Mesenchymal stem cell (in vitro differentiated cells and primary cell): ENCODE measurements around the gene APMAP.

Experiments
- DNase-seq: peaks from one replicate; pipeline ENCODE4 v3.0.0-alpha.2; 2013
- H2AFZ ChIP-seq: one replicate; pipeline ENCODE4 v1.6.1; 2013; ENCODE audit warnings: low read depth, mild to moderate bottlenecking, control low read depth, inconsistent platforms, low read length, moderate library complexity
- H2AK5ac ChIP-seq: 2 replicates; pipeline ENCODE4 v1.6.1; 2013; ENCODE audit warnings: low read length, moderate library complexity, mild to moderate bottlenecking, inconsistent platforms; ENCODE audit not compliant: severe bottlenecking
- H2BK120ac ChIP-seq: one replicate; pipeline ENCODE4 v1.6.1; 2013; ENCODE audit warnings: low read depth, mild to moderate bottlenecking, inconsistent platforms, low read length, moderate library complexity
- H2BK12ac ChIP-seq, 2 experiments: one replicate each; pipeline ENCODE4 v1.6.1; 2013; ENCODE audit warnings: inconsistent platforms in 2 of 2, low read length in 2 of 2, mild to moderate bottlenecking in 2 of 2, moderate library complexity in 2 of 2, control low read depth in 1 of 2
- H2BK15ac ChIP-seq: one replicate; pipeline ENCODE4 v1.6.1; 2013; ENCODE audit warnings: mild to moderate bottlenecking, low read depth, inconsistent platforms; ENCODE audit not compliant: poor library complexity, severe bottlenecking
- H2BK5ac ChIP-seq: 2 replicates; pipeline ENCODE4 v1.6.1; 2013; ENCODE audit warnings: low read depth, mild to moderate bottlenecking, low read length, control low read depth, inconsistent platforms; ENCODE audit not compliant: poor library complexity, severe bottlenecking
- H3K14ac ChIP-seq, 2 experiments: one replicate each; pipeline ENCODE4 v1.6.1; 2013; ENCODE audit warnings: inconsistent platforms in 2 of 2, low read length in 2 of 2, control low read depth in 1 of 2, mild to moderate bottlenecking in 1 of 2, moderate library complexity in 1 of 2
- H3K18ac ChIP-seq, 2 experiments: one replicate each; pipeline ENCODE4 v1.6.1; 2013; ENCODE audit warnings: inconsistent platforms in 2 of 2, low read length in 2 of 2, control low read depth in 1 of 2, low read depth in 1 of 2, mild to moderate bottlenecking in 1 of 2
- H3K23ac ChIP-seq, 2 experiments: one replicate each; pipeline ENCODE4 v1.6.1; 2013; ENCODE audit warnings: inconsistent platforms in 2 of 2, low read length in 2 of 2, mild to moderate bottlenecking in 2 of 2, moderate library complexity in 2 of 2, control low read depth in 1 of 2
- H3K27ac ChIP-seq: 2 replicates; pipeline ENCODE4 v1.5.1; 2013; ENCODE audit warnings: mild to moderate bottlenecking, moderate library complexity, low read length, control low read depth, inconsistent platforms; ENCODE audit not compliant: poor library complexity, severe bottlenecking
- H3K27me3 ChIP-seq, 2 experiments: 2 replicates each; pipeline versions ENCODE4 v1.6.1 to v1.7.0; 2013; ENCODE audit warnings: low read length in 2 of 2, mild to moderate bottlenecking in 2 of 2, moderate library complexity in 2 of 2, control low read depth in 1 of 2, inconsistent platforms in 1 of 2; ENCODE audit not compliant: control insufficient read depth in 1 of 2, insufficient read depth in 1 of 2
- H3K36me3 ChIP-seq, 2 experiments: 2 replicates each; pipeline versions ENCODE4 v1.6.1 to v1.7.0; 2013; ENCODE audit warnings: low read length in 2 of 2, control low read depth in 1 of 2, inconsistent platforms in 1 of 2, low read depth in 1 of 2, mild to moderate bottlenecking in 1 of 2; ENCODE audit not compliant: insufficient read depth in 2 of 2, control insufficient read depth in 1 of 2
- H3K4ac ChIP-seq, 2 experiments: one replicate each; pipeline ENCODE4 v1.6.1; 2013; ENCODE audit warnings: inconsistent platforms in 2 of 2, low read length in 2 of 2, mild to moderate bottlenecking in 2 of 2, moderate library complexity in 2 of 2, control low read depth in 1 of 2, low read depth in 1 of 2
- H3K4me1 ChIP-seq: 2 replicates; pipeline ENCODE4 v1.6.1; 2013; ENCODE audit warnings: low read depth, low read length, control low read depth; ENCODE audit not compliant: control insufficient read depth, insufficient read depth
- H3K4me2 ChIP-seq: 2 replicates; pipeline ENCODE4 v1.6.1; 2013; ENCODE audit warnings: low read length, mild to moderate bottlenecking, inconsistent platforms; ENCODE audit not compliant: poor library complexity, severe bottlenecking
- H3K4me3 ChIP-seq, 2 experiments: 2 replicates each; pipeline versions ENCODE4 v1.5.1 to v1.7.0; 2013; ENCODE audit warnings: low read length in 2 of 2, mild to moderate bottlenecking in 2 of 2, control low read depth in 1 of 2, low read depth in 1 of 2; ENCODE audit not compliant: insufficient read depth in 1 of 2
- H3K79me1 ChIP-seq: replicated peaks from 2 replicates; pipeline ENCODE4 v1.6.1; 2013; ENCODE audit warnings: mild to moderate bottlenecking, control low read depth, low read length, inconsistent platforms; ENCODE audit not compliant: poor library complexity, severe bottlenecking
- H3K9ac ChIP-seq: 2 replicates; pipeline ENCODE4 v1.7.0; 2013; ENCODE audit warnings: mild to moderate bottlenecking, low read length, moderate library complexity
- H3K9me3 ChIP-seq: 2 replicates; pipeline ENCODE4 v1.7.0; 2013; ENCODE audit warnings: mild to moderate bottlenecking, low read length; ENCODE audit not compliant: control insufficient read depth
- H4K8ac ChIP-seq: one replicate; pipeline ENCODE4 v1.6.1; 2013; ENCODE audit warnings: inconsistent platforms, mild to moderate bottlenecking, low read length, moderate library complexity
- H4K91ac ChIP-seq: one replicate; pipeline ENCODE4 v1.6.1; 2013; ENCODE audit warnings: mild to moderate bottlenecking, low read length, inconsistent platforms
- WGBS: methylation state at CpG from one replicate; pipeline ENCODE4 v1.1.7; 2013; ENCODE audit warnings: mixed read lengths; 5-methylcytosine and 5-hydroxymethylcytosine counted together

APMAP gene

DNA sequence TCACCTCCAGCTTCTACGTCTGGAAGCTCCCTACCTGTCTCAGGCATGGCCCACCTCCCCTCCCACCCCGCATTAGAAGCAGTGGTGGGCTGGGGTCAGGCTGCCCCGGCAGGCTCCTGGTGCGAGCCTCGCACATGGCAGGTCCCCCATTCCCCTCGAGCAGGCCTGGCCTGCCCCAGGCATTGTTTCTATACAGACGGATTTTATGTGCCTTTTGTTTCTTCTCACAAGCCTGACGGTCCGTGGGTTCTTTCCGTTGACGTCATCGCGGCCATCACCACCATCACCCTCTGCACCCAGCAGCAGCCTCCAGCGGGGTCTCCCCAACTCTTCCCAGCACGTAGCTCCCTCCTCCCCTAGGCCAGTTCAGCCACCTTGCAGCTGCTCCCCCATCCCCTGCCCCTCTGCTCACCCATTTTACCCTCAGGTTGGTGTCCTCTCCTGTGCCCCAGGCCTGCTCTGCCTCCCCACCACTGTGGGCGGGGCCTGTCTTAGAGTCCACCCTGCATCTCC is 38.9 kb downstream of the APMAP start:
- H3K4me3 ChIP-seq, result no peak overlapping the region
- no peaks in the 10 kb centered on the region for H3K79me1 ChIP-seq
- H3K9me3 ChIP-seq, result no peaks in the 10 kb centered on the region
- H3K27me3 ChIP-seq, result peaks cover 18 to 23% of the 10 kb centered on the region in 2 experiments
- no peak overlapping the region for H4K8ac ChIP-seq
- H4K91ac ChIP-seq, result no peak overlapping the region
- H2AK5ac ChIP-seq, result no peak overlapping the region
- DNase-seq, result no peak
- H3K9ac ChIP-seq, result no peak overlapping the region
- H2BK120ac ChIP-seq, result no peak overlapping the region
- no peak overlapping the region for H3K4ac ChIP-seq
- peaks cover 1% of the 10 kb centered on the region for H3K4me1 ChIP-seq
- H3K27ac ChIP-seq, result no peak overlapping the region
- no peak overlapping the region for H3K4me2 ChIP-seq
- no peak overlapping the region for H3K23ac ChIP-seq
- H3K36me3 ChIP-seq, result peaks cover 7 to 41% of the 10 kb centered on the region in 2 experiments
- no peak overlapping the region for H3K14ac ChIP-seq
- no peak overlapping the region for H2BK12ac ChIP-seq
- no peak overlapping the region for H2BK15ac ChIP-seq
- WGBS, result 95% methylated on average over 16 of the region's 16 CpGs
- H3K18ac ChIP-seq, result no peak overlapping the region
- H2BK5ac ChIP-seq, result no peak overlapping the region
- no peak overlapping the region for H2AFZ ChIP-seq

DNA sequence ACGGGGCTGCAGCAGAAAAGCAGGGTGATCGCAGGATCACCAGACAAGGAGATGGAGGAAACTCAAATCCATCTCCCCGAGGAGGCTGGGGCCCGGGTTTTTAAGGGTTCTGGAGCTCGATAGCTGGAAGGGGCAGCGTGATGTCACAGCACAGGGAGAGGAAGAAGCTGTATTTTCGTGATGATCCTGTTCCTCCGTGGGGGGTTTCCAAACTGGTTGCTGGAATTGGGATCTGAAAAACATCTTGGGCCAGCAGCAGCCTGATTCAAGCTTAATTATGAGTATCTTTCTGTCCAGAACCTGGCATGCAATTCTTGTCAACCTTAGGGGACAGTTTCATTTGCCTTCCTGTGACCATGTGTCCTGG is 39.4 kb downstream of the APMAP start:
- no peak for DNase-seq
- H3K4me1 ChIP-seq, result peaks cover 1% of the 10 kb centered on the region
- H3K79me1 ChIP-seq, result no peaks in the 10 kb centered on the region
- no peak overlapping the region for H3K9ac ChIP-seq
- peaks cover 18 to 23% of the 10 kb centered on the region in 2 experiments for H3K27me3 ChIP-seq
- H3K4me2 ChIP-seq, result no peak overlapping the region
- H3K23ac ChIP-seq, result no peak overlapping the region
- no peak overlapping the region for H2AK5ac ChIP-seq
- WGBS, result 91% methylated on average over 8 of the region's 8 CpGs
- no peak overlapping the region for H2BK12ac ChIP-seq
- peaks cover 6 to 36% of the 10 kb centered on the region in 2 experiments for H3K36me3 ChIP-seq
- no peak overlapping the region for H4K91ac ChIP-seq
- H3K9me3 ChIP-seq, result no peaks in the 10 kb centered on the region
- no peak overlapping the region for H3K4ac ChIP-seq
- H3K4me3 ChIP-seq, result no peak overlapping the region
- no peak overlapping the region for H3K18ac ChIP-seq
- H2BK120ac ChIP-seq, result no peak overlapping the region
- no peak overlapping the region for H4K8ac ChIP-seq
- H3K14ac ChIP-seq, result no peak overlapping the region
- no peak overlapping the region for H2BK5ac ChIP-seq
- no peak overlapping the region for H2BK15ac ChIP-seq
- no peak overlapping the region for H3K27ac ChIP-seq
- H2AFZ ChIP-seq, result no peak overlapping the region

DNA sequence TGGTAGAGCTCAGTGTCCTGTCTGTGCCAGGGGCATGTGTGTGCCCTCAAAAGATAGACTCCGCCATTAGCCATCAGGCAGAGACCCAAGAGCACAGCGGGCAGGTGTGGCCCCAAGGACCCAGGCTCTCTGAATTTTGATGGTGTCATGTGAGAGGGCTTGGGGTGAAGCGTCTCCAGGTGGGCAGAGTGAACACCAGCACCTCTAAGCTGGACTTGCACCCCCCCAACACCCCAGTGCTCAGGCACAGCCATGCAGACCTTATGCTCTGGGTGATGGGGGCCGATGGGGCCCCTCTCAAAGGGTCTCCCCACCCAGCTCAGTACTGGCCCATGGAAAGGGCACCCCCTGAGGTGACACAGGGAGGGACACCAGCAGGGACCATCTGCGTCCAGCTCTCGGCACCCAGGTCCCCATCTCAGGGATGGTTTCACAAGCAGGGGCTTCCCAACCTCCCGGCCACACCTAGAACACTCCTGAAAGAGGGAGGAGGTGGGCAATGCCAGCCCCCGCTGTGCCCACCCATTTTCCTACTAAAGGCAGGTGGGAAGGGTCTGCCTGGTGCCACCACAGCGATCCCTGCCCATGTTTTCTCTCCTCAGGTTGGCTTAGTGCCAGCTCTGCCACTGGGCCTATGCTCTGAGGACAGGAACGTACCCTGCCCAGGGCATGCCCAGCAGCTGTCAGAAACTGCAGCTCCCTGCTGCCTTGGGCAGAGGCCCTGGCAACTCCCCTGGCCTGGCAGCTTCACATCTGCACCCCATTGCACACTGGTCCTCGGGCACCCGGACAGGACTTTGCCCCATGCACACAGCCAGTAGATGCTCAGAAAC is 40.0 kb downstream of the APMAP start:
- Histone ChIP-seq H3K27me3 (peaks cover 18 to 23% of the 10 kb centered on the region in 2 experiments), H3K9ac (no peak overlapping the region), H3K14ac (no peak overlapping the region), H3K18ac (no peak overlapping the region), H3K36me3 (peaks cover 3 to 30% of the 10 kb centered on the region in 2 experiments), H3K4me2 (no peak overlapping the region), H3K4me1 (peaks cover 1% of the 10 kb centered on the region), H2BK120ac (no peak overlapping the region), H4K8ac (no peak overlapping the region), H2AFZ (no peak overlapping the region), H3K23ac (no peak overlapping the region), H2BK12ac (no peak overlapping the region), H3K27ac (no peak overlapping the region), H2BK15ac (no peak overlapping the region), H3K4ac (no peak overlapping the region), H3K79me1 (no peaks in the 10 kb centered on the region), H3K9me3 (no peaks in the 10 kb centered on the region), H2AK5ac (no peak overlapping the region), H2BK5ac (no peak overlapping the region), H4K91ac (no peak overlapping the region), H3K4me3 (no peak overlapping the region)
- WGBS, result 94% methylated on average over 12 of the region's 12 CpGs
- DNase-seq, result no peak

DNA sequence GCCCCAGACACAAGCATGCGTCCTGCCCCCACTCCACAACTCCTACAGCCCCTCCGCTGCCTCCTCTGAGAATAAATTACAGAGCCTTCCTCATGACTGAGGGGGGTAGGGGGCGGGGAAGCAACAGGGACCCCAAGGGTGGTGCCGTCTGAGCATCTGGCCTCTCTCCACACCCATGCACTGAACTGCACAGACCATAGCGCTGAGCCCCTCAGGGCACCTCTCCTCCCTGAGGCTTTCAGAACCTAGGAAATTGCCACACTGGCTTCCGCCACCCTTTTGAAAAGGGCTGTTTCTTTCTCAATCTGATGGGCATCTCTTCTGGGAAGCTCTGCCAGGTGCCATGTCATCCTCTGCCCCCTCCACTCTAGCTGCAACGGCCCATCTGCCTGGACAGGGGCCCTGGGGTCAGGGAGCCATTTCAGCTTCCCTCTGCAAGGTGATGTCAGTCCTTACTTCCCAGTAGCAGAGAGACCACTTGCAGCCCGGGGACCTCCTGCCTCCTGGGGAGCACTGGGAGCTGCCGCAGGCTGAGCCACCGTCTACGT is 40.9 kb downstream of the APMAP start:
- Histone ChIP-seq H3K79me1 (no peaks in the 10 kb centered on the region), H2BK120ac (no peak overlapping the region), H4K91ac (no peak overlapping the region), H3K4me2 (no peak overlapping the region), H3K4me1 (peaks cover 1% of the 10 kb centered on the region), H2AK5ac (no peak overlapping the region), H4K8ac (no peak overlapping the region), H2AFZ (no peak overlapping the region), H3K4ac (no peak overlapping the region), H2BK5ac (no peak overlapping the region), H3K9ac (no peak overlapping the region), H3K9me3 (no peaks in the 10 kb centered on the region), H3K36me3 (peaks cover 3 to 25% of the 10 kb centered on the region in 2 experiments), H3K18ac (no peak overlapping the region), H3K4me3 (no peak overlapping the region), H2BK15ac (no peak overlapping the region), H2BK12ac (no peak overlapping the region), H3K27me3 (peaks cover 18 to 23% of the 10 kb centered on the region in 2 experiments), H3K14ac (no peak overlapping the region), H3K27ac (no peak overlapping the region), H3K23ac (no peak overlapping the region)
- 76% methylated on average over 11 of the region's 11 CpGs for WGBS
- DNase-seq, result no peak
